GM19328 (cell line): ENCODE measurements around the gene DOCK3.
"Not testable (repeated sequence)": the region's sequence is repeated elsewhere in the genome, so short reads cannot be mapped to it uniquely, and the experiment has no call there.

Experiments
- ATAC-seq: cut with Tn5 transposase; IDR thresholded peaks from one replicate; pipeline ENCODE4 v1.9.1; 2021; ENCODE audit warnings: mild to moderate bottlenecking, moderate library complexity; ENCODE audit not compliant: unreplicated experiment

Gene DOCK3

DNA sequence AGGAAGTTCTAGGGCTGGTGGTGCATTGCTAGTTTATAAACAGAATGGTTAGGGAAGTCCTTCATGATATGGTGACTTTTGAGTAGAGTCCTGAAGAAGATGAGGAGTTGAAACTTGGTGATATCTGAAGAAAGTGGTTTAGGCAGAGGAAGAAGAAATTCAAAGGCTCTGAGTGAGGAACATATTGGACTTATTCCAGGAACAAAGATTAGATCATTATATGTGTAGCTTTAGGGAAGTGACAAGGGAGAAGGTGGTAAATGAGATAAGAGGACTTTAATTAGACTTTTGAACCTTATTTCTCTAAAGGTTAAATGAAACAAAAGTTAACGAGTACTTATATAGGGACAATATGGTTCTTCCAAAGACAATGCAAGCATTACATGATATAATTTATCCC lies 286.7 kb downstream of the DOCK3 start:
- no peak for ATAC-seq

DNA sequence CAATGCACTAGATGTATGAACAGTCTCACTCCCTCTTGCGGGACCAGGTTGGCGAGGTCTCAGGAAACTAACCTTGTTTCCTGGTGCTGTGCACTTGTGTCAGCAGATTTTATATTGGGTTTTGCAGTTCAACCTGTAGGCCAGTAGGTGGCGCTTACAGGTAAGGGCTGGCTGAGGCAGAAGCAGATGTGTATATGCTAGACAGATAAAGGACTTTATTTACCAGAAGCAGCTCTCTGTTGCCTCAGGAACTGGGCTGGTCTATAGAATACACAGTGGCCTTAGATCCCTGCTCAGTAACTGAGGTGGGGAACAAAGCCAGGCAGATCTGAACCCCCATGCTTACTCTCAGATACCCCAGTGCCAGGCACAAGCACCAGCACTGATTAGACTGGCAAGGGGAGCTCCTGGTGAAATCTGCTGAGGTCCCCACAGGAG lies 296.8 kb downstream of the DOCK3 start:
- ATAC-seq, result no peak

DNA sequence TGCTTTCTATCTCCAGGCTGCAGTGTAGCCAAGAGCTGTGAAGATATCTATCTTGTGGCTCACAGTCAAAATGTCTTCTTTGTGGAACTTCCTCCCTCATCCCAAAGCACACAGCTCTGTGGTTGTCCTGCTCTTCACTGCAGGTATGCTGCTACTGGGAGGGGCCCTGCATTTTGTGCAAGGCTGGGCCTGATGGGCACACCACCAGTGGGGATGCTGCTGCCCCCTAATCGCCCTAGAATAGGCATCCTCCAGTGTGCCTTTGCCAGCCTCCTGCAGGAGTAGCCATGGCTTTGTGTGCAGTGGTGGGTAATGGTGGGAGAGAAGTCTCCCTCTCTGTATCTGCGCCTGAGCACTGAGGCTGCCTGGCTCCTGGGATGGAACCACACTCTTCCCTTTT lies 297.3 kb downstream of the DOCK3 start:
- ATAC-seq, result no peak

DNA sequence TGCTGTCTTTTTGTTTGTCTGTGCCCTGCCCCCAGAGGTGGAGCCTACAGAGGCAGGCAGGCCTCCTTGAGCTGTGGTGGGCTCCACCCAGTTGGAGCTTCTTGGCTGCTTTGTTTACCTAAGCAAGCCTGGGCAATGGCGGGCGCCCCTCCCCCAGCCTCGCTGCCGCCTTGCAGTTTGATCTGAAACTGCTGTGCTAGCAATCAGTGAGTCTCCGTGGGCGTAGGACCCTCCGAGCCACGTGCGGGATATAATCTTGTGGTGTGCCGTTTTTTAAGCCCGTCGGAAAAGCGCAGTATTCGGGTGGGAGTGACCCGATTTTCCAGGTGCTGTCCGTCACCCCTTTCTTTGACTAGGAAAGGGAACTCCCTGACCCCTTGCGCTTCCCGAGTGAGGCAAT lies 303.9 kb downstream of the DOCK3 start:
- not testable (repeated sequence) for ATAC-seq

DNA sequence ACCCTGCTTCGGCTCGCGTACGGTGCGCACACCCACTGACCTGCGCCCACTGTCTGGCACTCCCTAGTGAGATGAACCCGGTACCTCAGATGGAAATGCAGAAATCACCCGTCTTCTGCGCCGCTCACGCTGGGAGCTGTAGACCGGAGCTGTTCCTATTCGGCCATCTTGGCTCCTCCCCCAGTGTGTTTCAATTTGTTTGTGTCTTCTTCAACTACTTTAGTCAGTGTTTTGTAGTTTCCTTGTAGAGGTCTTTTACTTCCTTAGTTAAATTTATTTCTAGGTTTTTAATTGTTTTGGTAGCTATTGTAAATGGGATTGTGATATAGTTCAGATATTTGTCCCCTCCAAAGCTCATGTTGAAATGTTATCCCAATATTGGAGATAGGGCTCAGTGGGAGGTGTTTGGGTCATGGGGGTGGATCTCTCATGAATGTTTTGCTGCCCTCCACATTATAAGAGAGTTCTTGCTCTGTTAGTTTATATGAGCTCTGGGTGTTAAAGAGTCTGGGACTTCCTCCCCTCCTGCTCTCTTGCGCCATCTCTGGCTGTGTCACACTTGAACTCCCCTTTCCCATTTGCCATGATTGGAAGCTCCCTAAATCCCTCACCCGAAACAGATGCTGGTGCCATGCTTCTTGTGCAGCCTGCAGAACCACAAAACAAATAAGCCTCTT lies 304.4 kb downstream of the DOCK3 start:
- no peak for ATAC-seq

- ATAC-seq, result no peak
Measured at GRCh38 chr3:50982540-50983325, 308.0 kb downstream of the DOCK3 start.

GRCh38 chr3:50983887-50984286 lies 309.2 kb downstream of the DOCK3 start:
- no peak for ATAC-seq

DNA sequence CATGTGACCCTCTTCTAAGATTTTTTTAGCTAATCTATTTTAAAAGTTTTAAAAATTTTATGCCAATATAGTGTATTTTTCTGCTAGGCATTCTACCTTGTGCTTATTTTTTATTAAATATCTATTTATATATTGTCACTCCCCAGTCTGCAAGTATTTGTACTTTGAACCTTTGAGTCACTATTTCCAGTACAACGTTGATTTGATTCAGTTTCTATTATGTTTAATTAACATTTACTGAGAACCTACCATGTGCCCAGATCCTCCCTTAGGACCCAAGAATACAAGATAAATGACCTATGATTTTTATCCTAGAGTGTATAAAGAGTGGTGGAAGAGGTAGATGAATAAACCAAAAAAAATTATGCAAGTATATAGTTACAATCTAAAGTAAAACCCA lies 311.2 kb downstream of the DOCK3 start:
- ATAC-seq, result no peak

GRCh38 chr3:50986726-50987125 lies 312.0 kb downstream of the DOCK3 start:
- ATAC-seq, result no peak

DNA sequence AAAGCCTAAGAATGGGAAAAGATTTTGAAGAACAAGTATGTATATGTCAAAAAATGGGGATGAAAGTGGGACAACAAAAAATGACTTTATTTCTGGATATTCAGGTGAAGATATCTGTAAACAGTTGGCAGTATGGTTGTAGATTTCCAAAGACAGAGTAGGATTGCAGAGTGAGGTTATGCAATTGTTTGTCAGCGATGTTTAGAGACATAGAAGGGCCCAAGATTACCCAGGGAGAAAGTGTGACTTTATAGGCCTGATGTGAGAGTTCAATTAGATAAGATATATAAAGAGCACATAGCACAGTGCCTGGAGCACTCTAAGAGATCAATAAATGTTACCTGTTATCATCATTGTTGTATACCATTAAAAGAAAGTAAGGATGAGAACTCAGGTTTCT lies 319.8 kb downstream of the DOCK3 start:
- ATAC-seq, result no peak

DNA sequence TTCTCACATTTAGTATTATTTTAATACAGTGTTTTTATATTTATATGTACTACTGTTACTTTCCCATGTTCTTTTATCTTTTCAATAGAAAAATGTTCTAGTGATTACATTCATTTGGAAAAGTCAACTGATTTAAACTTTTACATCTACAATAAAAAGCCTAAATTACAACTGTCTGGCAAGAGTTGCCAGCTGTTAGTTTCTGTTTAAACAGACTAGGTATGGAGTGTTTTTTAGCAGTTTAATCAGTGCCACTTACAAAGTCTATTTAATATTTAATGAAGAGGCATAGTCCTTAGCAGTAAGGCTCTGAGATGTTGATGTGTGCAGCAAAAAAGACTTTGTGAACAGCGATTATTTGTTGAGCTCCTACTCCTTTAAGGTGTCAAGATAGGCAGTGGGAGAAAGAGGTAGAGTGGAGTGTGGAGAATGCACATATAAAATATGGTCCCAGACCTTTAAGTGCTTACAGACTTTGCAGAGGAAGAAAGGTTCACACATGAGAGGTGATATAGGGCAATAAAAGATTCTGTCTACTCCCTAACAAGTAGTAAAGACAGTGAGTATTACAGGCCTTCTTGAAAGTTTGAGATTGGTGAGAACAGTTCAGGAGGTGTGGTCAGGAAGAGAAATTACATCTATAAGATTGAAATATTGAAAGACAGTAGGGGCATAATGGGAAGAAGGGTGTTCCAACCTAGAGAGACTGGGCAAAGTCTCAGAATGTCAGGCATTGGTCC lies 320.5 kb downstream of the DOCK3 start:
- ATAC-seq, result no peak

DNA sequence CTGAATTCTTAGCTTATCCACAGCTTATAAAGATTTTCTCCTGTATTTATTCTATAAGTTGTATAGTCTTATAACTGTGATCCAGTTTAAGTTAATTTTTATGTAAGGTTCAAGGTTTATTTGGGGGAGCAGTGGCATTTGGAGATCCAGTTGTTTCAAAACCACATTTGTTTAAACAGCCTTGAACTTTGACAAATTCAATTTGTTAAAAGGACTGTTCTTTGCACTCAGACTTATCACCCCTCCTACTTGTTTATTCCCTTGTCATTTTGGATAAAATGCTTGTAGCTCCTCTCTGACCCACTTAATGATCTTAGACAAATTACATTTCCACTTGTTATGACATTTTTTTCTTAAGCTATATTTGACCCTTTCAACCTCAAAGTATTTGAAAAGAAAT lies 327.8 kb downstream of the DOCK3 start:
- no peak for ATAC-seq

- no peak for ATAC-seq
Measured at GRCh38 chr3:51004235-51004634, 329.5 kb downstream of the DOCK3 start.

GRCh38 chr3:51024121-51024520 lies 349.4 kb downstream of the DOCK3 start:
- ATAC-seq, result no peak

- ATAC-seq, result no peak
Measured at GRCh38 chr3:51024765-51025632, 350.3 kb downstream of the DOCK3 start.

- ATAC-seq, result no peak
Measured at GRCh38 chr3:51031666-51032065, 356.9 kb downstream of the DOCK3 start.

DNA sequence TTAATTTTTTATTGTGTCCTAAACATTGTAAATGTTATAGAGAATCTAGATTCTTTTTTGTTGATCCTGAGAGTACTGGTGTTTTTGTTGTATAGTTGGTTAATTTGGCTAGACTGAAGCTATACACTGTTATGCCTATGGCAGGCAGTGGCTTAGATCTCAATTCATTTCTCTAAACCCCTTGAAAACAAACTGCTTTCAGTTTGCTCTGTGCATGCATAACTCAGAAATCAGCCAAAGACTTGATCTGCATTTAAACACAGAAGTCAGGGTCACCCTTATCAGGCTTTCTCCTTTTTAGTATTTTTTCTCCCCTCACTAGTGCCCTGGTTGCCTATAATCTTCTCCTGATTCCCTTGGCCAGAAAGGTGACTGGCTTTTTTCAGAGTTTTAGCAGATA lies 360.9 kb downstream of the DOCK3 start:
- no peak for ATAC-seq

DNA sequence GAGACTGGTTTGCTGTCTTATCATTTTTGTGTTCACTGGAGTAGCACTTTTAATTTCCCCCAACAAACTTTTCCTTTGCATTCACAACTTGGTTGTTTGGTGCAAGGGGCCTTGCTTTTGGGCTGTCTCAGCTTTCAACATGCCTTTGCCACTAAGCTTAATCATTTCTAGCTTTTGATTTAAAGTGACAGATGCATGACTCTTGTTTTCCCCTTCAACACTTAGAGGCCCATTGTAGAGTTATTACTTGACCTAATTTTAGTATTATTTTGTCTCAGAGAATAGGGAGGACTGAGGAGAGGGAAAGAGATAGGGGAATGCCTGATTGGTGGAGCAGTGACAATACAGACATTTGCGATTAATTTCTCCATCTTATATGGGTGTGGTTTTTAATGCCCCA lies 370.3 kb downstream of the DOCK3 start:
- ATAC-seq, result no peak

DNA sequence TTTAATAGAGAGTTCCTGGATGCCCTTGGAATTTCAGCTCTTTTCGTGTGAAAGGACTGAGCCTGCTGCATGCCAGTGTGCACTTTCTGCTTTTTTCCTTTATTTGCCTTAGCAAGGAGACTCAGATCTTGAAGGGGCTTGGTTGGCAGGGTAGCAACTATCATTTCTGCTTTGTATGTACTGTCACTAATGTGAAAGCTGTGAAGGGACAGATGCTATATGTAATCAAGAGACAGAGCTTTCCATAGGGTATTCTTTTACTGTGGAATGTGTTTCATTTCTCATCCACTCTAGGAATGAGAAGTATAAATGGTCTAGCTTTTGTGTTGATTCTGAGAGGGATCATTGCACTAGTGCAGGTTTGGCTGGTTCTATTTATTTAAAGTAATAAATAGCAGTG lies 377.8 kb downstream of the DOCK3 start:
- ATAC-seq, result no peak

GRCh38 chr3:51057121-51057520 lies 382.4 kb downstream of the DOCK3 start:
- ATAC-seq, result no peak

- no peak for ATAC-seq
Measured at GRCh38 chr3:51063053-51063452, 388.3 kb downstream of the DOCK3 start.
